ENCODE measurements around the gene RNU6-1. TPM values are rescaled to one million over a fixed set of nuclear protein-coding genes. Genes with fewer than 3 reads are reported as not detected.

The RNU6-1 gene
- total RNA-seq, 2 donors from 2014 or later = not detected

- intact Hi-C loops (cut with DNase I) = no loop called here
- ATAC-seq (no peak), DNase-seq (no peak)
These were observed 13.7 kb downstream of the RNU6-1 start for GRCh38 chr15:67825881-67826716.

- ATAC-seq (peak; percentile 31), DNase-seq (no peak)
- intact Hi-C loops (cut with DNase I) = no loop called here
These were observed 14.6 kb downstream of the RNU6-1 start, which contains the start of gene SKOR1 for GRCh38 chr15:67824976-67825880. Gene SKOR1 (plus strand): TSS chr15:67825509. CDS start chr15:67825603, 94 bp downstream.

GRCh38 chr15:67824197-67824968 lies 15.5 kb downstream of the RNU6-1 start:
- intact Hi-C loops (cut with DNase I) = no loop called here
- DNase-seq (no peak), ATAC-seq (no peak)

- DNase-seq = no peak
- ATAC-seq = no peak
- intact Hi-C loops (cut with DNase I) = no loop called here
These were observed 16.3 kb downstream of the RNU6-1 start for GRCh38 chr15:67823314-67824196.

- DNase-seq (no peak), ATAC-seq (no peak)
- intact Hi-C loops (cut with DNase I) = no loop called here
These were observed 17.1 kb downstream of the RNU6-1 start for GRCh38 chr15:67822537-67823313.

- ATAC-seq (no peak), DNase-seq (no peak)
- intact Hi-C loops (cut with DNase I) = no loop called here
These were observed 17.9 kb downstream of the RNU6-1 start for GRCh38 chr15:67821784-67822440.

- intact Hi-C loops (cut with DNase I) = no loop called here
- peak; percentile 86 to 90 for ATAC-seq
- peak; percentile 69 for DNase-seq
These were observed 18.7 kb downstream of the RNU6-1 start for GRCh38 chr15:67820992-67821783.

- intact Hi-C loops (cut with DNase I) = no loop called here
- no peak for ATAC-seq
- peak; percentile 13 for DNase-seq
These were observed 19.5 kb downstream of the RNU6-1 start for GRCh38 chr15:67820122-67820991.

- ATAC-seq = no peak
- DNase-seq = peak; percentile 15
- intact Hi-C loops (cut with DNase I) = no loop called here
These were observed 20.2 kb downstream of the RNU6-1 start for GRCh38 chr15:67819636-67820035.

GRCh38 chr15:67818464-67818863 lies 21.4 kb downstream of the RNU6-1 start:
- ATAC-seq = no peak
- intact Hi-C loops (cut with DNase I) = no loop called here
- DNase-seq = no peak

GRCh38 chr15:67816668-67817067 lies 23.2 kb downstream of the RNU6-1 start:
- ATAC-seq = no peak
- no peak for DNase-seq
- intact Hi-C loops (cut with DNase I) = no loop called here

- ATAC-seq = no peak
- DNase-seq = no peak
- intact Hi-C loops (cut with DNase I) = no loop called here
These were observed 24.7 kb downstream of the RNU6-1 start for GRCh38 chr15:67815036-67815592.

GRCh38 chr15:67813104-67813634 lies 26.7 kb downstream of the RNU6-1 start:
- intact Hi-C loops (cut with DNase I) = no loop called here
- no peak for DNase-seq

GRCh38 chr15:67812241-67812644 lies 27.6 kb downstream of the RNU6-1 start:
- no peak for DNase-seq
- intact Hi-C loops (cut with DNase I) = no loop called here
- ATAC-seq = no peak

More at GRCh38 chr15:67813104-67813634, 26.7 kb downstream of the RNU6-1 start:
- ATAC-seq = no peak

GRCh38 chr15:67809866-67810265 lies 30.0 kb downstream of the RNU6-1 start:
- intact Hi-C loops (cut with DNase I) = no loop called here
- no peak for DNase-seq

More at GRCh38 chr15:67809866-67810265, 30.0 kb downstream of the RNU6-1 start:
- no peak for ATAC-seq

Measured in left cardiac atrium (tissue), 4 donors.